GM06990 (cell line): ENCODE data around the gene NECAB2.

Experiments
- DNase-seq: peaks from one replicate; pipeline ENCODE4 v3.0.0-alpha.2; 2011; ENCODE audit not compliant: insufficient read length; ENCODE audit errors: extremely low read depth
- H3K27me3 ChIP-seq: replicated peaks from 2 replicates; pipeline ENCODE4 v1.6.0; 2011; ENCODE audit warnings: low read length; ENCODE audit not compliant: control insufficient read depth, insufficient read depth
- H3K36me3 ChIP-seq: 2 replicates; pipeline ENCODE4 v1.5.1; 2011; ENCODE audit warnings: low read length; ENCODE audit not compliant: control insufficient read depth, insufficient read depth
- H3K4me3 ChIP-seq: replicated peaks from 2 replicates; pipeline ENCODE4 v1.5.1; 2011; ENCODE audit warnings: low read depth, mild to moderate bottlenecking, control low read depth, low read length
- TF ChIP-seq, protein P1 (sequence below): IDR thresholded peaks from 2 replicates; pipeline ENCODE4 v1.5.1; 2011; ENCODE audit warnings: low read length, control low read depth, mild to moderate bottlenecking, inconsistent platforms; ENCODE audit not compliant: insufficient read depth, poor library complexity, severe bottlenecking

NECAB2 gene

DNA sequence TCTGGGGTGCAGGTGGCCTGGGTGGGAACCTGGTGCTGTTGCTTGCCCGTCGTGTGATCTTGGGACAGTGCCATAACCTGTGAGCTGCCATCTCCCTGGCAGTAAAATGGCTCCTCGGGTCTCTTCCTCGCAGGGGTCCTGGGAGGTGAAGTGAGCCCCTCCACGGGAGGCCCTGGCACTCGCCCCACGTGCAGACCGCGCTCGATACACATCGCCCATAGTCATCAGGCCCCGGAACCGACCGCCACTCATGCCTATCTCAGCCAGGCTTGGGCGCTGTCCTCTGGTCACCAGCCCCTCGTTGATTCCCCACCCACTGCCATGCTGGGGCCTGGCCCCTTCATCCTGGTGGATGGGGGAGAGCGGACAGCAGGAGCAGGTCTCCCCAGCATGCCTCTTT is 36.5 kb upstream of the NECAB2 start:
- DNase-seq, result no peak
- Histone ChIP-seq H3K36me3 (no peaks in the 10 kb centered on the region; the same call in 1 of the 2 replicates), H3K27me3 (no peaks in the 10 kb centered on the region), H3K4me3 (no peak overlapping the region)
- TF ChIP-seq, protein P1, sequence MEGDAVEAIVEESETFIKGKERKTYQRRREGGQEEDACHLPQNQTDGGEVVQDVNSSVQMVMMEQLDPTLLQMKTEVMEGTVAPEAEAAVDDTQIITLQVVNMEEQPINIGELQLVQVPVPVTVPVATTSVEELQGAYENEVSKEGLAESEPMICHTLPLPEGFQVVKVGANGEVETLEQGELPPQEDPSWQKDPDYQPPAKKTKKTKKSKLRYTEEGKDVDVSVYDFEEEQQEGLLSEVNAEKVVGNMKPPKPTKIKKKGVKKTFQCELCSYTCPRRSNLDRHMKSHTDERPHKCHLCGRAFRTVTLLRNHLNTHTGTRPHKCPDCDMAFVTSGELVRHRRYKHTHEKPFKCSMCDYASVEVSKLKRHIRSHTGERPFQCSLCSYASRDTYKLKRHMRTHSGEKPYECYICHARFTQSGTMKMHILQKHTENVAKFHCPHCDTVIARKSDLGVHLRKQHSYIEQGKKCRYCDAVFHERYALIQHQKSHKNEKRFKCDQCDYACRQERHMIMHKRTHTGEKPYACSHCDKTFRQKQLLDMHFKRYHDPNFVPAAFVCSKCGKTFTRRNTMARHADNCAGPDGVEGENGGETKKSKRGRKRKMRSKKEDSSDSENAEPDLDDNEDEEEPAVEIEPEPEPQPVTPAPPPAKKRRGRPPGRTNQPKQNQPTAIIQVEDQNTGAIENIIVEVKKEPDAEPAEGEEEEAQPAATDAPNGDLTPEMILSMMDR, result no peak

GRCh38 chr16:83932304-83932703 is 35.7 kb upstream of the NECAB2 start:
- no peak for DNase-seq

GRCh38 chr16:83932955-83933673 is 34.9 kb upstream of the NECAB2 start:
- Histone ChIP-seq H3K4me3 (no peak overlapping the region), H3K36me3 (no peaks in the 10 kb centered on the region), H3K27me3 (no peaks in the 10 kb centered on the region)
- TF ChIP-seq, protein P1, result no peak
- no peak for DNase-seq

More at GRCh38 chr16:83932304-83932703, 35.7 kb upstream of the NECAB2 start:
- Histone ChIP-seq H3K36me3 (no peaks in the 10 kb centered on the region; the same call in 1 of the 2 replicates), H3K4me3 (no peak overlapping the region), H3K27me3 (no peaks in the 10 kb centered on the region)
- TF ChIP-seq, protein P1, result no peak

DNA sequence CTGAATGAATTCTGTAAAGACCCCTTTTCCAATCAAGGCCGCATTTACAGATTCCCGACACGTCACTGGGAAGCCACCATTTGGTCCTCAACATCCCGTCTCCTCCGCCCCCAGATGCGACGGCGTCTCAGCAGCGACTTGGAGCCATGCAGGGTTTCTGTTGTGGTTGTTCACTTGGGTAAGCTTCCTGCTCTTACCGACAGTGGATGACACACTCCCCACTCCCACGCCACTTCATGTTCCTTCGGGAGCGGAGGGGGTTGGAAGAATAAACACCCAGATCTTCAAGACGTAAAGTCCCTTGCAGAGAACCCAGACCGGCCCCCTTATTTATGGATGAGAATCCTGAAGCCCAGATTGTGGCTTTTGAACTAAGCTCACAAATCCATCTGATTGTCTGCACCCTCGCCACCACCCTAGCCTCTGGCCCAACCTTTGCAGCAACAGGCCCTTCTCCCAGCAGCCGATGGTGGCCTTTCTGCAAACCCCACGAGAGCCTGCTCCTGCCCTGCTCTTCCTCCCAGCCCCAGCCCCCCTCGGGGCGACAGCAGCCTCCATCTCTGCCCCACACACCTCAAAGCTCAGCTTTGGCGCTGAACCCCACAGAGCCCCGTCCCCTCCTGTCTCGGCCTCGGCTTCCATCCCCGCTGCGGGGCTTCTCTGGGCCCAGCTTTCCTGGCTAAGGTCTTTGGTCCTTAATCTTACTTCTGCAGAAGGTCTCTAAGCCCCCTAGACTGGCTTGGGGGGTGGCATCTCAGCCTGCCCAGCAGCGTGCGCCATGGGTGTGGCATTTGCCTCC is 34.0 kb upstream of the NECAB2 start:
- TF ChIP-seq, protein P1, result no peak
- no peak overlapping the region for H3K4me3 ChIP-seq
- no peaks in the 10 kb centered on the region for H3K27me3 ChIP-seq
- no peak for DNase-seq
- no peaks in the 10 kb centered on the region for H3K36me3 ChIP-seq

DNA sequence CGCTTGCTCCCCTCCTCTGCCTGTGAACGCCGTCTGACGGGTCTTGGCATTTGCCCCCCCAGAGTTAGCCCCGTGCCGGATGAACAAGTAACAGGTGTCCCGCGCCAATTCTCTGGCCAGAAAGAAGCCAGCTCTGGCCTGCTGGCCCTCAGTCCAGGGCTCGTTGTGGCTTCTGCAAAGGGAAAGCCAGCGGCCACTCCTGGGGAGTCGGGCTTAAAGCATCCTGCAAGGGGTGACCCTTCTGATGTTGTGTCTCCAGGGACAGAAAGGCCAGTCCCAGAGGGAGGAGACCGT is 33.4 kb upstream of the NECAB2 start:
- DNase-seq, result no peak
- H3K27me3 ChIP-seq, result no peaks in the 10 kb centered on the region
- H3K36me3 ChIP-seq, result no peaks in the 10 kb centered on the region
- TF ChIP-seq, protein P1, result no peak
- no peak overlapping the region for H3K4me3 ChIP-seq
